ENCODE measurements around the gene ELOVL6.
A peak's percentile ranks its signal among the peaks of the same experiment; 100 is the strongest.
"Not testable (repeated sequence)": the region's sequence is repeated elsewhere in the genome, so short reads cannot be mapped to it uniquely, and the experiment has no call there.

Gene ELOVL6

GRCh38 chr4:110075083-110075738 lies 123.2 kb downstream of the ELOVL6 start:
- no peak for DNase-seq (ENCODE audit: low read depth)

- no peak for DNase-seq (ENCODE audit: low read depth)
These were observed 123.8 kb downstream of the ELOVL6 start for GRCh38 chr4:110074570-110074969.

DNA sequence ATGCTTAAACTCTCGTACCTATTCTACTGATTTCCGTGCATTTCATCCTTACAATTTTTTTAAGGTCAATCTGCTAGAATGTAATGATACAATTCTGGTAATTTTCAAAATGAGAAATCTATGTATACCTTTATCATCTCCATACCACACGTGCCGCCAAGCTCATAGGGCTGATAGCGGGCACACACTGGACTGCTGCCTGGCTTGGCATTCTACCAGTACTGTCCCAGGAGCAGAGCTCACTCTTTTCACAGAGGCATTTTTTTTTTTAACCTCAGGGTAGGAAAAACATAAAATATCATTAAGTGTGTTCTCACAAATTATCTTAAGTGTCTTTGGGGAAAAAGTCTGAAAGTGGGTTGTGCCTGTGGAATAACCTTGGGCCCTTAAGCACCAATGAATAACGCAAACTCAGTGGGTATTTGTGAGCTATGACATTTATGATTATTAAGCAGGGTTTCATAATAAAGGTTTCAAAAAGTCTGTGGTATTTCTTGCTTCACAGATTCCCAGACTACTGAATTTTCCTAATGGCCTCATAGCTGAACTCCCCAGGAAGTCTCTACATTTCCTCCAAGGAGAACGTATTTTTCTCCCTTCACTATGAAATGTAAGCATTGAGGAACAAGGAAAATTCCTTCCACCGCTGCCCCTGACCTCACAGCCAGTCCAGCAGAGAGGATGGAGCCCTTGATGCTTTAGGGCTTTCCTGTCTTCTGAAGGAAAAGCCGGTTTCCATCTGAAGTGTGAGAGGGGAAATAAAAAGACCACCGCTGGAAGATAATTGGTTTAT lies 125.2 kb downstream of the ELOVL6 start:
- no peak for DNase-seq (ENCODE audit: low read depth)

GRCh38 chr4:110071466-110071865 lies 126.9 kb downstream of the ELOVL6 start:
- no peak for DNase-seq (ENCODE audit: low read depth)

DNA sequence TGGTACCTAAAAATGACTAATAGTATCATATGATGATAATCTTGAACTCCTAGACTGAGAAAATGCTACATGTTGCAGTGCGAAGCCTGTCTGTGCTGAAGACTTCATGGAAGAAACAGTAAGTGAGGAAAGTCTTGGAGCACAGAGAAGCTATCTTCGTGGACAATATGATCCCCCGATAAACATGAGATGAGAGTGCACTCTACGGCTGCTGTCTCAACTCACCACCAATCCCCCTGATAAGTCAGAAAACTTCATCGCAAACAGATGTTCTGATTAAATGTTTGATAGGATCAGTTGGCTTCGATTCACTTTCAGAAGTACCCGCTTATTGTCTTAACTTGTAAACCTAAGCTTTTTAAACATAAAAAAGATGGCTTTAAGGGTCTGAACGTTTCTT lies 130.2 kb downstream of the ELOVL6 start:
- DNase-seq (ENCODE audit: low read depth) = no peak

GRCh38 chr4:110064934-110065333 lies 133.5 kb downstream of the ELOVL6 start:
- no peak for DNase-seq (ENCODE audit: low read depth)

DNA sequence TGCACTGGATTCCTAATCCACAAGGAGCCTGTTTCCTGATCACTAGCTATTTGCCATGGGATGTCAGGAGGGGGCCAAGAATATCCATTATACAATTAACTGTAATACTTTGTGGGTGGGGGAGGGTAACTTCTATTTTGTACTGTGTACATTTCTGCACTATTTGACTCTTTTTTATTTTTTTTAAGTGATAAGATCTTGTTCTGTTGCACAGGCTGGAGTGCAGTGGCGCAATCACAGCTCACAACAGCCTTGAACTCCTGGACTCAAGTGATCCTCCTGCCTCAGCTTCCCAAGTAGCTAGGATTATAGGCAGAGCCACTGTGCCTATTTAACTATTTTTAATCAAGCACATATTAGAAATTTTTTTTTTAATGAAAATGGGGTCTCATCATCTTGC lies 134.1 kb downstream of the ELOVL6 start:
- no peak for DNase-seq (ENCODE audit: low read depth)

GRCh38 chr4:110062166-110062565 lies 136.2 kb downstream of the ELOVL6 start:
- DNase-seq (ENCODE audit: low read depth) = no peak

- no peak for DNase-seq (ENCODE audit: low read depth)
These were observed 137.3 kb downstream of the ELOVL6 start for GRCh38 chr4:110061076-110061475.

- peak; percentile 35 for DNase-seq (ENCODE audit: low read depth)
These were observed 138.7 kb downstream of the ELOVL6 start for GRCh38 chr4:110059556-110060191.

DNA sequence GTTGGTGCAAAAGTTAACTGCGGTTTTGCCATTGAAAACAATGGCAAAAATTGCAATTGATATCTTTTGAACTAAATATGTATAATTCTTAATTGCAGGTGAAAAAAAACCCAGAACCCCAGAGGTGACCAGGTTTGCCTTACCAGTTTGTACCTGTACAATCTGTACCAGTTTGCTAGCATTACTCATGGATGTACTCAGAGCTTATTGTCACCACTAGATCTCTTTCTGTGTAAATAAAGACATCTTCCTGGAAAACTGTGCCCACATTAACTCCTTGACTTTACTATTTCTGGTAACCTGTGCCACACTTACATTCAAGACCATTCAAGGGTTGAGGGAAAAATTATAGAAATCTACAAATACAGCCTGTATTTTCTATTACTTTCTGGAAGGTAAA lies 139.7 kb downstream of the ELOVL6 start:
- DNase-seq (ENCODE audit: low read depth) = no peak

DNA sequence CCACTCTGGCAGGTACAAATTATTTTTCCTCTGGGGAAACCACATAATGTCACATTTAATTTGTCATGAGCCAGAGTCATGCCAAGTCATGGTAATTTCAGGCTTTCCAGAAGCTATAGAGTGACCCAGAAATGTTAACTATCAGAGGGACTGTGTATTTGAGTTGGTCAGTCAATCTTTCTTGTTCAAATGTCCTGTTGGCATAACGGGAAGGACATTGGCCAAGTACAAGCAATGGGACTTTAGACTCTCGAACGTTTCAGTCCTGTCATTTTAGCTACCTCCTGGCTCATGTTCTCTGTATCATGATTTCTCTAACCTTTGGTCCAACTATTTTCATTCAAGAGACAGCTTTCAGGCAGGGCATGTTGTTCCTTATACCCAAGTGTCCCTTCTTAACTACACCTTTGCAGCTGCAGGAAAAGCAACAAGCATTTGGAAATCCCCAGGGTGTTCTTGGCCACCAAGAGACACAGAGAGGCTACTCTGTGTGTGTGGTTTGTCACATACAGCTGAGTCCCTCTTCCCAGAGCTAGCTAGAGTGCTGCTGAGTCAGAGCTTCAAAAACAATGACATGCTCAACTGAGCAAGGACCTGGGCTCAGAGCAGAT lies 143.2 kb downstream of the ELOVL6 start:
- DNase-seq (ENCODE audit: low read depth) = peak; percentile 24

DNA sequence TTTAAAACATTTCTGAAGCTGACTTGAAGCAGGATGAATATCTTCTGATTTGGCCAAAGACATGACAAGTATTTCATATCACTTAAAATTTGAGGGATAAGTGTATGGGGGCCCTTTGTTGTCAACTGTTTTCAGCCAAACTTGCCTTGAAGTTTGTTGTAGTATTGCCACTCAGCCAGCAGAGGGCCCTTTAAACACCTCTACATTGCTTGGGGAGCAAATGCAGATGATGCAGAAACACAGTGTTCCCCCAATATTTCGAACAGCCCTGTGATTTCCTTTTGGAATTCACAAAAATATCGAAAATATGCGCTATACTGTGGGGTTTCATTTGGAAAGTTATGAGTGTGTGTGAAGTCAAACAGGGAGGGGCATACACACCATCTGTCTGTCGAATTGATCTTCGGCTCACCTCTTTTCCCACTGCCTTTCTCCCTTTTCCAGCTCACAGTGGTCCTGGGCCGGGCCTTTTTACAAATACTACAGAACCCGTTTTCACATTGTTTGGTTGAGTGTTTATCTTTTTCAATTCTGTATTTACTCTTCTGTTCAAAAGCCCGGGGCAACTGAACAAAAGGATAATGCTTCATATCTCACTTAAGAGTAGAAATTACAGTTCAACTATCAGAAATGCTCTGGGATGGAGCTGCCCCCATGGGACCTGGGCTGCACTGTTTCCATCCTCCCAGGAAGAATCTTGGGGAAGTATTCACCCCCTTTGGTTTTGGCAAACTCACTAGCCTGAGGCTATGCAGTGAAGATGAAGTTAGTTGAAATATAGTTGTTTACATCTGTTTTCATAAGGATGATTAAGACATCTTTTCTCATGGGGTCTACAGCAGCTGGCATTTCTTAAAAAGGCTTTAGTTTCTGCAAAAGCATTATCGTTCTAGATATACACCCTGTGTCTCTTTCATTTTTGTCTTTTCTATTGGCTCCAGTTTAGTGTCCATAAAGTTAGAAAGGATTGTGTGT lies 148.2 kb downstream of the ELOVL6 start:
- peak; percentile 52 for DNase-seq (ENCODE audit: low read depth)

DNA sequence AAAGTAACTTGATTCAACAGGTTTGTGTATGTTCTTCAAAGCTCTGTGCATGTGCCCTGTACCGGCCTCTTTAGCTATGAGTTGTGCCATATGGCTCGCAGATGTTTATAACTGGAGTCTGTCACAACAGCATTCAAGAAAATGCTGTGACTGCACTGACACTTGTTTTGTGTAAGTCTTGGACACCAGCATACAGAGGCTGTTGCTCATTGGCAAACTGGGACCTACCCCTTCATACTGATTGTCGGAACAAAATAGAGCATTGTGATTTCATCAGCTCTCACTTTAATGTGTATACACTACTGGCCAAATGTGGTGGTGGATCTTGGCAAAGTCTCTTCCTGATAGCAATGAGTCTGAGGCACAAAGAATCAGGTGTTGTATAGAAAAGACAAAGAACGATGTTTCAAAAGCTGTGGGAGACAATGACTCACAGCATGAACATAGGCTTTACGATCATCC lies 151.8 kb downstream of the ELOVL6 start:
- DNase-seq (ENCODE audit: low read depth) = peak; percentile 27

GRCh38 chr4:110042545-110043517 lies 155.6 kb downstream of the ELOVL6 start:
- DNase-seq (ENCODE audit: low read depth) = peak; percentile 12

DNA sequence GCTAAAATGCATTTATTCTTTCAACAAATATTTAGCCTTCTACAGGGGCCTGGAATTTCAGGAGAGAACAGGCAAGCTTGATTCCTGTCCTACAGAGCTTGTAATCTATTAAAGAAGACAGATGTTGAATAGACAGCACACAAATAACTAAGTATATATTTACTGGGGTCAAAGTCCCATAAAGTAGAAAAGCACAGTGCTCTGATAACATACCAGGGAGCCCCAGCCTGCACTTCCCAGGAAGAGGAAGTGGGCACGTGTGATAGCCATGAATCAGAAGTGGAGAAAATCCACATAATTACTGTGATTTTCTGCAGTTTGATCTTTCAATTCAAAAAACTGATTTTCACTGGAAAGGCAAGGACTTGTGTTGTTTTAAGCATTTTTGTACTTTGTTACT lies 156.7 kb downstream of the ELOVL6 start:
- DNase-seq (ENCODE audit: low read depth) = no peak

DNA sequence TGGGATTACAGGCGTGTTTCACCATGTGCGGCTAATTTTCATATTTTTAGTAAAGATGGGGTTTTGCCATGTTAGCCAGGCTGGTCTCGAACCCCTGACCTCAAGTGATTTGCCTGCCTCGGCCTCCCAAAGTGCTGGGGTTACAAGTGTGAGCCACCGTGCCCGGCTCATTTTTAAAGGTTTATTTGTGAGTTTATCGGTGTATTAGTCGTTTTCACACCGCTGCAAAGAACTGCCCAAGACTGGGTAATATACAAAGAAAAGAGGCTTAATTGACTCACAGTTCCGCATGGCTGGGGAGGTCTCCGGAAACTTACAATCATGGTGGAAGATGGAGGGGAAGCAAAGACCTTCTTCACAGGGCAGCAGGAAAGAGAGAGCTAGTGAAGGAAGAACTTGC lies 159.3 kb downstream of the ELOVL6 start:
- DNase-seq (ENCODE audit: low read depth) = not testable (repeated sequence)

- no peak for DNase-seq (ENCODE audit: low read depth)
These were observed 164.4 kb downstream of the ELOVL6 start for GRCh38 chr4:110034026-110034393.

DNA sequence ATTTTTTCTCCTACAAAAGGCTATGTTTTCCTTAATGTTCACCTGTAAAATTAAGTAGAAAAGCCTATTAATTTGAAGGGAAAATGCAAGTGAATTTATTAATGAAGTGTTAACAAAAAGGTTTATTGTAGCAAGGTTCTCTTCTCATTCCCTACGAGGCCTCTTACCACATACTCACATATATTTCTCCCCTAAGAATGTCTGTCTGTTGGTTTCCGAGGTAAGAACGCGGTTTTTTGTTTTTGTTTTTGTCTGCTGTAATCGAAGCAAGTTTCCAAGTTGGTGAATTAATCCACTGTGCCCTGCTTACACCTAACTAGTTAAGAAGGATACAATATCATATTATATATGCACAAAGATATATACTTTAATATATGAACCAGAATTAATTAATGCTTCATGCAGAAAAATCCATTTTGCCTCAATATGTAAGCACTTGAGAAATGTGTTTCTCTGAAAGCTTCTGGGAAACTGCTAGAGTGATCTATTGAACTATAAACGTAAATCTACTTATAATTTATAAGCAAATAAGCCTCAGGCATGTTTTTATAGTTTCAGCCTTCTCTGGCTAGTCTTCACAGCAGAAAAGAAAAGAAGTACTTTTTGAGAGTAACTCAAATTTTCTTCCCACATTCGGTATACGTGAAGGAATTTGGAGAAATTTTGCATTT lies 164.9 kb downstream of the ELOVL6 start:
- DNase-seq (ENCODE audit: low read depth) = no peak

GRCh38 chr4:110032603-110033002 lies 165.8 kb downstream of the ELOVL6 start:
- DNase-seq (ENCODE audit: low read depth) = no peak

Data from EH (cell line).